Cardiac septum (tissue), 1 donor: ENCODE measurements around the gene HEXD. TPM values are rescaled to one million over a fixed set of nuclear protein-coding genes. Genes with fewer than 3 reads are reported as not detected.

Experiments
- DNase-seq: peaks from one replicate; pipeline ENCODE4 v3.0.0-alpha.2; 2020; ENCODE audit warnings: low spot score
- intact Hi-C: fragments of 100-400 bp; cut with DNase I; formaldehyde crosslinking; loops from one replicate; pipeline ENCODE4 v1.14.0; 2022
- total RNA-seq: library from RNA; stranded (reverse); fragmentation: NEBNext Ultra II Directional; extraction: Animal tissue kit (Norgen Biotek cat#: 25700); gene quantifications from one replicate; pipeline ENCODE4 v1.2.1, GENCODE V29; 2021
- donor health status: DM: no; HTN: no; CAD: no.

The HEXD gene
- total RNA-seq, 1 donor from 2014 or later: 14.3 TPM

- DNase-seq: no peak
- intact Hi-C loops: no loop called here
These were observed 56.3 kb downstream of the HEXD start for GRCh38 chr17:82474223-82475010.

- intact Hi-C loops: no loop called here
- no peak for DNase-seq
These were observed 57.3 kb downstream of the HEXD start for GRCh38 chr17:82475458-82475857.

GRCh38 chr17:82477934-82478333, 59.8 kb downstream of the HEXD start:
- DNase-seq: no peak
- intact Hi-C loops: no loop called here

GRCh38 chr17:82479602-82480001, 61.5 kb downstream of the HEXD start:
- DNase-seq: no peak
- intact Hi-C loops: no loop called here

GRCh38 chr17:82480318-82480717, 62.2 kb downstream of the HEXD start:
- intact Hi-C loops: no loop called here
- no peak for DNase-seq

GRCh38 chr17:82483204-82483660, 65.1 kb downstream of the HEXD start:
- no peak for DNase-seq
- intact Hi-C loops: no loop called here

- intact Hi-C loops: no loop called here
- no peak for DNase-seq
These were observed 65.7 kb downstream of the HEXD start for GRCh38 chr17:82483836-82484235.

GRCh38 chr17:82486231-82487094, 68.3 kb downstream of the HEXD start:
- no peak for DNase-seq
- intact Hi-C loops: no loop called here

GRCh38 chr17:82487910-82488309, 69.8 kb downstream of the HEXD start:
- intact Hi-C loops: no loop called here
- DNase-seq: no peak

GRCh38 chr17:82489117-82489516, 71.0 kb downstream of the HEXD start:
- peak; percentile 79 for DNase-seq
- intact Hi-C loops: no loop called here

GRCh38 chr17:82489851-82490511, 71.8 kb downstream of the HEXD start:
- no peak for DNase-seq

GRCh38 chr17:82490512-82491195, 72.5 kb downstream of the HEXD start:
- intact Hi-C loops: no loop called here
- no peak for DNase-seq

More at GRCh38 chr17:82489851-82490511, 71.8 kb downstream of the HEXD start:
- intact Hi-C loops: no loop called here

GRCh38 chr17:82491196-82491530, 73.0 kb downstream of the HEXD start:
- no peak for DNase-seq
- intact Hi-C loops: no loop called here

GRCh38 chr17:82491533-82491932, 73.4 kb downstream of the HEXD start:
- no peak for DNase-seq
- intact Hi-C loops: no loop called here

Other genes starting within 250 kb of the HEXD start
- 10.6 TPM for gene CCDC57, start 205.5 kb upstream of the HEXD start, total RNA-seq
- 20.7 TPM for gene SLC16A3, start 189.3 kb upstream of the HEXD start, total RNA-seq
- 80.9 TPM for gene CSNK1D, start 144.6 kb upstream of the HEXD start, total RNA-seq
- 0.62 TPM for gene CD7, start 100.7 kb upstream of the HEXD start, total RNA-seq
- 2.0 TPM for gene SECTM1, start 84.6 kb upstream of the HEXD start, total RNA-seq
- not detected for gene TEX19, start 59.1 kb upstream of the HEXD start, total RNA-seq
- gene UTS2R, start 46.6 kb upstream of the HEXD start, total RNA-seq: 0.51 TPM
- 31.3 TPM for gene OGFOD3, start 239 bp downstream of the HEXD start, total RNA-seq
- 37.4 TPM for gene CYBC1, start 32.4 kb downstream of the HEXD start, total RNA-seq
- gene NARF, start 40.4 kb downstream of the HEXD start, total RNA-seq: 49.8 TPM
- gene FOXK2, start 101.4 kb downstream of the HEXD start, total RNA-seq: 40.2 TPM
- 45.4 TPM for gene WDR45B, start 230.1 kb downstream of the HEXD start, total RNA-seq